GM19239 (cell line): ENCODE results near the gene FAM8A1.
"Not testable (repeated sequence)": the region's sequence is repeated elsewhere in the genome, so short reads cannot be mapped to it uniquely, and the experiment has no call there.

Source experiments
- DNase-seq: peaks from one replicate; pipeline ENCODE4 v3.0.0; 2011; ENCODE audit warnings: low spot score; ENCODE audit not compliant: insufficient read length
- FAIRE-seq: peaks from 2 replicates; lab custom pipeline; 2011; peaks lifted over from hg19 to GRCh38; lab: Jason Lieb, UNC

The FAM8A1 gene

DNA sequence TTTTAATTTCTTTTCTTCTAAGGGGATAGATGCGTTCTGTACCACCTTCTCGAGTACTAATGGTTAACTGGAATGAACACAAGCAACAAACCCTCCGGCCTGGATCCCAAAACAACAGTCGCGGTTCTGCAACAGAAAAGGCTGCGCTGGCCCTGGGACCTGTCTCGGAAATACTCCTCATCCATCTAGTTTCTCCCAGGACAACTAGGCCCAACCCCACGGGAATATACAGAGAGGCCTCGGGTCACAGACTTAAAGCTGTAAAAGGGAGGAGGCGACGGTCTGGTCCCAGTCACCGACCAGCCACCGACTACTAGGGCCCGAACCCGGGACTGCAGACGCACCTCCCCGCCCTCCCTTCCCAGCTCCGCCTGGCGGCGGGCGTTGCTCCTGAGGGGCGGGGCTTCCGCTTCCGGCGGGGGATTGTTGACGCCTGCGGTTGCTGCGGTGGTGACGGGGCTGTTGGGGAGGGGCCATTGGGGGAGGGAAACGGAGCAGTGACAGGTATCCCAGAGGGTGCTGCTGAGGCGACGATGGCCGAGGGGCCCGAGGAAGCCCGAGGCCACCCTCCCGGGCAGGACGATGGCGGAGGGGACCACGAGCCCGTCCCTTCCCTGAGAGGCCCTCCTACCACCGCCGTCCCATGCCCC, at the start of gene FAM8A1:
FAM8A1 (plus strand) TSS at position 426 of the 650 bp plus-strand sequence; CDS start at position 534, 108 bp downstream.
- FAIRE-seq (peak; percentile 74), DNase-seq (peak; percentile 81)

DNA sequence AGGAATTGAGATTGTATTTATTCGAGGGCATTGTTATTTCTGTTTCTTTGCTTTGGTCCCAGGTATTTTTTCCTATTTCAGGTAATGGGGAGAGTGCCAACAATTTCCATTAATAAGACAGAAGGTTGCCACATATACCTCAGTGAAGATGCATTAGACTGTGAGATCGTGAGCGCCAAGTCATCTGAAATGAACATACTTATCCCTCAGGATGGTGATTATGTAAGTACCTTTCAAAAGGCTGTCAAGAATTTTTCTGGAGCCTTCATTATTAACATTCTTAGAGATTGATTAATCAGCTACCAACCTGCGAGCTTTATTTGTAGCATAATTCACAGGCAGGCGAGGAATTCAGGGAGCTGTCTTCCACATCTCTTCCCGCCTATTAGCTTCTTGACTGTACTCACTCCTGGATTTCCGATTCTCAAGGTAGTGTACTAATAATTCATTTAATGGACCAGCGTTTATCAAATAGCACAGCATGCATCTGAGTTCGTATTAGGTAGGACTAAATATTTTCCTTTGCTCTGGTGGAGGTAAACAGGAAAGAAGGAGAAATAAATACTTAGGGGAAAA, 48.6 kb upstream of the FAM8A1 start:
- DNase-seq: no peak
- no peak for FAIRE-seq

DNA sequence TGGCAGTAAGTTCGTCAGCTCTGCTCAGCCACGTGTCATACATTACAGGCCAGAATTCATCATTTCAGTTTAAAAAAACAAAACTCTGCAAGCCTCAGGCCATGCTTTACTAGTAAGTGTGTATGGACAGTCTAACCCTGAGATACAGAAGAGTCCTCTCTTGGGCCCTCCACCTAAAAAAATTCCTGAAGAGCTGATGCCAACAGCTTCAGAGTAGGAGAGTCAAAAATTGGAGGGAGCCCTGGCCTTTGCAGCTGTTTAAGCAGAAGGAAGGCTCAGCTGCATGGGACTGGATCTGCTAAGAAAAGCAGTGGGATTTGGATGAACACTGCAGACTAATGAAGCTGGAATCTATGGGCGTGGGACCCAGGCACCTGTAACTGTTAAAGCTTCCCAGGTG, 47.2 kb upstream of the FAM8A1 start:
- no peak for FAIRE-seq
- DNase-seq: no peak

DNA sequence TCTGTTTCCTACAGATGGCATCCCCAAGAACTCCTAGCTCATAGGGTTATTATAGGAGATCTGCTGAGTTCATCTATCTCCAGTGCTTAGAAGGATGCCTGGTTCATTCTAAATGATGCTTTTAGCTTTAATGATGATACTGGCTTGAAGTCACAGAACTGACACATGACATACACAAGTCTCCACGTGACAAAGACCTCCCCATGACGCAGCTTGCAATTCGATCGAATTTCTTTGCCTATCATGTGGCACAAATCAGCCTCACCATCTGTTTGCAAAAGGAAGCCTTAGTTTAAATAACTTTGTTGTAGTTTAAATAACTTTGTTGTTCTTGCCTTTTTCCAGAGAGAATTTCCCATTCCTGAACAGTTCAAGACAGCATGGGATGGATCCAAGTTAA, 44.1 kb upstream of the FAM8A1 start:
- no peak for FAIRE-seq

DNA sequence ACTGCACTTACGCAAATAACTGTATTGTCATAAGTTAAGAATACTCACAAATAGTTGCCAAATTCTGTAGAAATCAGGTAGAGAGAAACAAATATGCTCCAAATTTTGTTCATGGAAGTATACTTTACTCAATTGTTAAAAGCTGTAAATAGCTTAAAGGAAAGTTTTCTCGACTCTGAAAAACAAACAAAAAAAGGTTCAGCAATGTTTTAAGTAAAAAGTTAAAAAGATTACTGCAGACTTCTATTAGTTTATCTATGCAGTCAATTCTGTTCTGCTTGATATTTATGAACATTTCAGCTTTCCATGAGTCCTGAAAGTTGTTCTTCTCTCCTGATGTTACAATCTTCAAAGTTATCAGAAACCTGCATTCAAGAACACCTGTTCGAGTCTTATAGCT, 37.5 kb upstream of the FAM8A1 start:
- FAIRE-seq: no peak
- DNase-seq: no peak

More for the DNA sequence above, 44.1 kb upstream of the FAM8A1 start:
- no peak for DNase-seq

GRCh38 chr6:17565399-17565798, 34.7 kb upstream of the FAM8A1 start:
- FAIRE-seq (no peak), DNase-seq (no peak)

DNA sequence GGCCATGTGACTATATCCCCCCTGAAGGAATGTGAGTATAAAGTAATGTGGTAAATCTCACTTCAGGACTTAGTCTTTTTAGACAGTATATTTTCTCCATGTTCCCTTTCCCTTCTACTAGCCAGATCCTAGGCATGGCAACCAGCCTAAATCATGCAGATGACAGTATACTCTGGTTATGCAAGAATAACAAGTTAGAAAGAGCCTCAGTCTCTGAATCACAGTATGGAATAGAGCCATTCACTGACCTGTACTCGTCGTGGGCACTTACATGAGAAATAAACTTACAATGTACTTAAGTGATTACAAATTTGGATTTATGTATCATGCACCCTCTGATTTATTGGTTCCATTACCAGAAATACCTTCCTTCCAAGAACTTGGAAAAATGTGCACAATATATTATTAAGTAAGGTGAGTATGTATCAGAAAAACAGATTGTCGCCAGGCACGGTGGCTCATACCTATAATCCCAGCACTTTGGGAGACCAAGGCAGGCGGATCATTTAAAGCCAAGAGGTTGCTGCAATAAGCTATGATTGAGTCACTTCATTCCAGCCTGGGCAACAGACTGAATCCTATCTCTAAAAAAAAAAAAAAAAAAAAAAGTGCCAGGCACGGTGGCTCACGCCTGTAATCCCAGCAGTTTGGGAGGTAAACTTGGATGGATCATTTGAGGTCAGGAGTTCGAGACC, 25.1 kb upstream of the FAM8A1 start:
- DNase-seq: no peak
- no peak for FAIRE-seq

DNA sequence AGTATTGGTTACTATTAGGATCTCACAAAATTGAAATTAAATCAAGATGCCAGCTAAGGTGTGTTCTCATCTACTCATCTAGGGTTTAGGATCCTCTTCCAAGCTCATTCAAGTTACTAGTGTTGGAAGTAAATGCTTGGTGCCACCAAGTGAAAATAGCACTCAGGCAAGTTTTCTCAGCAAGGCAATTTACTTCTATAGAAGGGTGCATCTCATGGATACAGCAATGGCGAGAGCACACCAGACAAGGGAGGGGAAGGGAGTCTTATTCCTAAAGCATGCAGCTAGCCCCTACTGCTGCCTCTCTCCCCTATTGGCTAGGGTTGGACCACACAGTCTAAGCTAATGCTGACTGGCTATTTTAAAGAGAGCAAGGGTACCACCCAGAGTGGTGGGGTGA, 23.0 kb upstream of the FAM8A1 start:
- FAIRE-seq: no peak
- no peak for DNase-seq

- FAIRE-seq (no peak), DNase-seq (no peak)
Measured at GRCh38 chr6:17580518-17581048, 19.5 kb upstream of the FAM8A1 start.

- DNase-seq, FAIRE-seq: not testable (repeated sequence)
Measured at GRCh38 chr6:17581282-17581681, 18.8 kb upstream of the FAM8A1 start.

GRCh38 chr6:17583811-17584210, 16.3 kb upstream of the FAM8A1 start:
- DNase-seq (no peak), FAIRE-seq (no peak)

- DNase-seq: peak; percentile 26
- FAIRE-seq: no peak
Measured at GRCh38 chr6:17584241-17584803, 15.8 kb upstream of the FAM8A1 start.

- FAIRE-seq: no peak
- no peak for DNase-seq
Measured at GRCh38 chr6:17585766-17586490, 14.2 kb upstream of the FAM8A1 start.

- not testable (repeated sequence) for FAIRE-seq, DNase-seq
Measured at GRCh38 chr6:17586623-17587022, 13.5 kb upstream of the FAM8A1 start.

DNA sequence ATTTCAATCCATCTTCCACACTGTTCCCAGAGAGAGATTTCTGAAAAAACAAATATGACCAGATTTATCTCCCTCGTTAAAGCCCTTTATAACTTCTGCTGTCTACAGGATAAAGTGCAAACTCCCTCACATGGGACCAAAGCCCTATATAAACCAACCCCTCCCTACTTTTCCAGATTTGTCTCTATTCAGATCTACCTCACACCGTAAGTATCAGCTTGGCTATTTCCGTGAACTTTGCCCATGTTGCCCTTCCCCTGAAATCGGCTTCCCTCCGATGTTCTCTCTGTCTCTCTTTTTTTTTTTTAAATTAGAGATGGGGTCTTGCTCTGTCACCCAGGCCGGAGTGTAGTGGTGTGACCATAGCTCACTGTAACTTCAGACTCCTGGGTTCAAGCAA, 12.1 kb upstream of the FAM8A1 start:
- DNase-seq (no peak), FAIRE-seq (no peak)

- DNase-seq (no peak), FAIRE-seq (no peak)
Measured at GRCh38 chr6:17589406-17590096, 10.6 kb upstream of the FAM8A1 start.

DNA sequence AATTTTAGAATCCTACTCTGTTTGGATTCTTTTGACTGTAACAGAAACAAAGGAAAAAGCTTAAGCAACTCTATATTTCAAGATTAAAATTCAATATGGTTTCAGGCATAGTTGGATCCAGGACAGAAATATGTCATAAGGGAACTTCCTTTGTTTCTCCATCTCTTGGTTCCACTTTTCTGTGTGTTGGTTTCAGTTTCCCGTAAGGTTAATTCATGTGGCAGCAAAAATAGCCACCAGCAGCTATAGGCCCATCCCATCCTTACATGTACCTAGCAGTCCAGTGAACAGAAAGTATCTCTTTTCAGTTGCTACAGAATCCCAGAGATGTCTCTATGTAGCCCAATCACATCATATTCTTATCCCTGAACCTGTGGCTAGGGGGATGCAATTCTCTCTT, 8.8 kb upstream of the FAM8A1 start:
- DNase-seq (no peak), FAIRE-seq (peak; percentile 21)

DNA sequence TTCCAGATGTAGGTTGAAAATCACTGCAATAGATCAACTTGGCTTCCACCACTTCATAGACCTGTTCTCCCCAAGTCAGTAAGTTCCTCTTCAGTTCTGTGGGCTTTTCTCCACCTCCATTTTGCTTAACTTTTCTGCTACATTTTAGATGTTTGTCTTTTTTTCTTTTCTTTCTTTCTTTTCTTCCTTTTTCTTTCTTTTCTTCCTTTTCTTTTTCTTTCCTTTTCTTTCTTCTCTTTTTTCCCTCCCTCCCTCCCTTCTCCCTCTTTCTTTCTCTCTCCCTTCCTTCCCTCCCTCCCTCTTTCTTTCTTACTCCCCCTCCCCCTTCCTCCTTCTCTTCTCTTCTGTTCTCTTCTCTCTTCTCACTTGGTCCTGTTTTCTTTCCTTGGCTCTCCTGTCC, 6.9 kb upstream of the FAM8A1 start:
- FAIRE-seq (no peak), DNase-seq (no peak)

- FAIRE-seq: no peak
- no peak for DNase-seq
Measured at GRCh38 chr6:17596085-17596484, 4.0 kb upstream of the FAM8A1 start.
